Measurements from ENCODE around the gene SLC26A4.

GRCh38 chr7:107697321-107698049 is 36.9 kb downstream of the SLC26A4 start:
- TF ChIP-seq ZNF565 (CRISPR knock-in tag; conservative IDR thresholded peaks at IDR 0.05; ENCODE audit: low read depth): no peak
- no peak for TF ChIP-seq ZFP30 (CRISPR knock-in tag; IDR thresholded peaks at IDR 0.05)
- TF ChIP-seq, protein P1, sequence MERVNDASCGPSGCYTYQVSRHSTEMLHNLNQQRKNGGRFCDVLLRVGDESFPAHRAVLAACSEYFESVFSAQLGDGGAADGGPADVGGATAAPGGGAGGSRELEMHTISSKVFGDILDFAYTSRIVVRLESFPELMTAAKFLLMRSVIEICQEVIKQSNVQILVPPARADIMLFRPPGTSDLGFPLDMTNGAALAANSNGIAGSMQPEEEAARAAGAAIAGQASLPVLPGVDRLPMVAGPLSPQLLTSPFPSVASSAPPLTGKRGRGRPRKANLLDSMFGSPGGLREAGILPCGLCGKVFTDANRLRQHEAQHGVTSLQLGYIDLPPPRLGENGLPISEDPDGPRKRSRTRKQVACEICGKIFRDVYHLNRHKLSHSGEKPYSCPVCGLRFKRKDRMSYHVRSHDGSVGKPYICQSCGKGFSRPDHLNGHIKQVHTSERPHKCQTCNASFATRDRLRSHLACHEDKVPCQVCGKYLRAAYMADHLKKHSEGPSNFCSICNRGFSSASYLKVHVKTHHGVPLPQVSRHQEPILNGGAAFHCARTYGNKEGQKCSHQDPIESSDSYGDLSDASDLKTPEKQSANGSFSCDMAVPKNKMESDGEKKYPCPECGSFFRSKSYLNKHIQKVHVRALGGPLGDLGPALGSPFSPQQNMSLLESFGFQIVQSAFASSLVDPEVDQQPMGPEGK (CRISPR knock-in tag; IDR thresholded peaks at IDR 0.05; ENCODE audit: borderline replicate concordance): no peak
- no peak for TF ChIP-seq ZFP3 (CRISPR knock-in tag; IDR thresholded peaks at IDR 0.05)
- TF ChIP-seq BACH2 (CRISPR knock-in tag; IDR thresholded peaks at IDR 0.05; ENCODE audit: borderline replicate concordance): no peak
- no peak for TF ChIP-seq ZC3H10 (CRISPR knock-in tag; IDR thresholded peaks at IDR 0.05)
- TF ChIP-seq TCF4 (CRISPR knock-in tag; IDR thresholded peaks at IDR 0.05; ENCODE audit: borderline replicate concordance): no peak
- TF ChIP-seq PPARA (CRISPR knock-in tag; IDR thresholded peaks at IDR 0.05; ENCODE audit: borderline replicate concordance): no peak
- TF ChIP-seq CSDC2 (CRISPR knock-in tag; IDR thresholded peaks at IDR 0.05): no peak
- no peak for TF ChIP-seq POU6F1 (CRISPR knock-in tag; IDR thresholded peaks at IDR 0.05; ENCODE audit: borderline replicate concordance, low read depth)
- TF ChIP-seq OSR1 (CRISPR knock-in tag; IDR thresholded peaks at IDR 0.05): no peak
- TF ChIP-seq, protein P2, sequence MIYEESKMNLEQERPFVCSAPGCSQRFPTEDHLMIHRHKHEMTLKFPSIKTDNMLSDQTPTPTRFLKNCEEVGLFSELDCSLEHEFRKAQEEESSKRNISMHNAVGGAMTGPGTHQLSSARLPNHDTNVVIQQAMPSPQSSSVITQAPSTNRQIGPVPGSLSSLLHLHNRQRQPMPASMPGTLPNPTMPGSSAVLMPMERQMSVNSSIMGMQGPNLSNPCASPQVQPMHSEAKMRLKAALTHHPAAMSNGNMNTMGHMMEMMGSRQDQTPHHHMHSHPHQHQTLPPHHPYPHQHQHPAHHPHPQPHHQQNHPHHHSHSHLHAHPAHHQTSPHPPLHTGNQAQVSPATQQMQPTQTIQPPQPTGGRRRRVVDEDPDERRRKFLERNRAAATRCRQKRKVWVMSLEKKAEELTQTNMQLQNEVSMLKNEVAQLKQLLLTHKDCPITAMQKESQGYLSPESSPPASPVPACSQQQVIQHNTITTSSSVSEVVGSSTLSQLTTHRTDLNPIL (CRISPR knock-in tag; IDR thresholded peaks at IDR 0.05; ENCODE audit: low read depth): no peak
- no peak for TF ChIP-seq ARNTL (CRISPR knock-in tag; IDR thresholded peaks at IDR 0.05; ENCODE audit: borderline replicate concordance, low read depth)

Measured in SK-N-SH treated with all-trans-retinoic acid at 6 μM for 48 hours (cell line).